Lower lobe of right lung (tissue), 2 donors: ENCODE data around the gene SHISA7. TPM values are rescaled to one million over a fixed set of nuclear protein-coding genes. Genes with fewer than 3 reads are reported as not detected.
A peak's percentile ranks its signal among the peaks of the same experiment; 100 is the strongest.

Experiments used
- ATAC-seq, 2 donors: fragments of 200-7000 bp; cut with Tn5 transposase; one replicate each; pipeline ENCODE4 v1.9.1; 2020 to 2022; ENCODE audit warnings: mild to moderate bottlenecking in 2 of 2, moderate library complexity in 2 of 2
- DNase-seq: peaks from one replicate; pipeline ENCODE4 v3.0.0-alpha.2; 2020
- H3K27ac ChIP-seq: fragments of 200-600 bp; one replicate; pipeline ENCODE4 v1.8.0; 2022
- H3K27me3 ChIP-seq: fragments of 200-600 bp; one replicate; pipeline ENCODE4 v1.8.0; 2022; ENCODE audit warnings: low read depth
- H3K36me3 ChIP-seq: fragments of 200-600 bp; one replicate; pipeline ENCODE4 v1.8.0; 2022; ENCODE audit warnings: mild to moderate bottlenecking
- H3K4me1 ChIP-seq: fragments of 200-600 bp; one replicate; pipeline ENCODE4 v1.8.0; 2022
- H3K4me3 ChIP-seq: fragments of 200-600 bp; one replicate; pipeline ENCODE4 v1.8.0; 2022; ENCODE audit warnings: mild to moderate bottlenecking
- H3K9me3 ChIP-seq: fragments of 200-600 bp; one replicate; pipeline ENCODE4 v1.8.0; 2022
- CTCF ChIP-seq: fragments of 200-600 bp; IDR thresholded peaks from one replicate; pipeline ENCODE4 v1.8.0; 2022; ENCODE audit warnings: antibody characterized with exemption, mild to moderate bottlenecking
- intact Hi-C: fragments of 100-400 bp; cut with DNase I; formaldehyde crosslinking; loops from one replicate; pipeline ENCODE4 v1.11.0; 2022
- total RNA-seq: library from RNA; stranded (reverse); fragmentation: NEBNext Ultra II Directional; extraction: Animal tissue kit (Norgen Biotek cat#: 25700); gene quantifications from one replicate; pipeline ENCODE4 v1.2.1, GENCODE V29; 2021
- donor health status: DM: no; HTN: yes; CAD: no; lungs with severe emphysema.

The SHISA7 gene
- total RNA-seq, 1 donor from 2014 or later, result not detected

GRCh38 chr19:55479045-55479444 is 35.9 kb upstream of the SHISA7 start:
- Histone ChIP-seq H3K4me1 (peaks cover 25% of the 10 kb centered on the region), H3K4me3 (no peak overlapping the region), H3K27ac (no peak overlapping the region), H3K9me3 (no peaks in the 10 kb centered on the region), H3K36me3 (peaks cover 28% of the 10 kb centered on the region), H3K27me3 (no peaks in the 10 kb centered on the region)
- ATAC-seq (no peak), DNase-seq (no peak)
- TF ChIP-seq CTCF, result no peak
- intact Hi-C loops, result no loop called here

DNA sequence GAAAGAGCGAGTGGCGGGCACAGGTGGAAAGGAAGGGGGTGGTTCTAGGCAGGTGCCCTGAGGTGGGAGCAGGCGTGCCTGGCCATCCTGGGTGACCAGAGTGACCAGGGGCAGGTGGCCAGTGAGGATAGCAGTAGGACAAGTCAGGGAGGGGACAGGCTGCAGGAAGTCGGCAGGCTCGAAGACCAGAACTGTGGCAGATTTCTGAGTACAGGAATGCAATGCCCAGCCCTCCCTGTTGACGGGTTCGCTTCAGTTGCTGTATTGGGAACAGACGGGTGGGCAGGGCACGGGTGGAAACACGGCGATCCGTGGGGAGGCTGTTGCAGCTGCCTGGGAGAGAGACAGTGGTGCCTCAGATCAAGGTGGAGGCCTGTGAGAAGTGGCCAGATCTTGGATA is 35.3 kb upstream of the SHISA7 start:
- DNase-seq, result no peak

GRCh38 chr19:55477905-55478304 is 34.8 kb upstream of the SHISA7 start:
- intact Hi-C loops, result no loop called here
- H3K27me3 ChIP-seq, result no peaks in the 10 kb centered on the region
- ATAC-seq, result no peak
- H3K9me3 ChIP-seq, result no peaks in the 10 kb centered on the region
- H3K36me3 ChIP-seq, result peaks cover 20% of the 10 kb centered on the region
- DNase-seq, result no peak
- peaks cover 22% of the 10 kb centered on the region for H3K4me1 ChIP-seq
- H3K27ac ChIP-seq, result no peak overlapping the region
- peak overlapping the region; percentile 64 for H3K4me3 ChIP-seq
- no peak for TF ChIP-seq CTCF

More for the DNA sequence above, 35.3 kb upstream of the SHISA7 start:
- H3K27me3 ChIP-seq, result no peaks in the 10 kb centered on the region
- ATAC-seq, result no peak
- peaks cover 24% of the 10 kb centered on the region for H3K36me3 ChIP-seq
- H3K9me3 ChIP-seq, result no peaks in the 10 kb centered on the region
- no peak overlapping the region for H3K27ac ChIP-seq
- no peak for TF ChIP-seq CTCF
- peaks cover 22% of the 10 kb centered on the region for H3K4me1 ChIP-seq
- H3K4me3 ChIP-seq, result no peak overlapping the region
- intact Hi-C loops, result no loop called here

DNA sequence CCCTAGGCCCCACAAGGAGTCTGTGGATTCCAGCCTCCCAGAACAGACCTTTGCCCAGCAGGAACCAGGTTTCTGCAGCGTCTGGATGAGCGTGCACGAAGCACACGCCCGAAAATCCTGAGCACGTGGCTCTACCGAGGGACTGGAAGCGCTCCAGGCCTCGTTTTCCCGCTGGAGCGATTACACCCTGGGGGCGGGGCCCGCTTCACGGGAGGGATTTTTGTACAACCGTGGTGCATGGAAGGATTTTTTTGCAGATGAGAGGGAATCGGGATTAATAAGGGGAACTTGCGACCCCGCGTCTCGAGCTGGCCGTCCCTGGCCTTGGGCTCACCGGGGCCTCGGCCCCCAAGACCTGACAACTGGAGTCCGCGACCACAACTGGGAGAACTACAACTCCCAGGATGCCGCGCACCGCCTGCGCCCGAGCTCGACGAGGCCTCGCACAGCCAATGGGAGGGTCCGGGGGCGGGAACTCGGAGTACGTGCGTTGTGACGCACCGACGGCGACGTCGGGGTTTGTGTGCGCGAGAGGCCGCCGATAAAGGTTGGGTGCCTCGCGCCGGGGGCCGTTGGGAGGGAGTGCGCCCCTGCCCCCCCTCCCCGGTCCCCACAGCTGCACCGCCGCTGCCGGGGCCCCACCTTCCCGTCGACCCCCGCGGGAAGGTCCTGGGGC is 33.1 kb upstream of the SHISA7 start, which contains the start of gene ZNF628:
ZNF628 (plus strand) TSS at position 518 of the 676 bp plus-strand sequence. CDS start 3,294 bp downstream, outside the sequence.
- intact Hi-C loops, result no loop called here
- peak; percentile 97 to 98 for ATAC-seq

More for the DNA sequence above, 33.1 kb upstream of the SHISA7 start, which contains the start of gene ZNF628:
- TF ChIP-seq CTCF, result no peak
- peak; percentile 99 for DNase-seq
- Histone ChIP-seq H3K4me3 (peak within 1 kb of the TSS; percentile 64), H3K4me1 (peaks cover 22% of the 10 kb centered on the region), H3K9me3 (no peaks in the 10 kb centered on the region), H3K36me3 (peaks cover 6% of the 10 kb centered on the region), H3K27me3 (no peaks in the 10 kb centered on the region), H3K27ac (peak within 1 kb of the TSS; percentile 94)
